ENCODE data around the gene PHF12.

Gene PHF12

GRCh38 chr17:28900986-28901726, 50.2 kb downstream of the PHF12 start:
- no peak for TF ChIP-seq CTCF (conservative IDR thresholded peaks at IDR 0.05)
- H3K27ac ChIP-seq, result peak overlapping the region; percentile 98

GRCh38 chr17:28899212-28899815, 52.0 kb downstream of the PHF12 start:
- no peak for TF ChIP-seq CTCF (conservative IDR thresholded peaks at IDR 0.05)
- no peak overlapping the region for H3K27ac ChIP-seq

GRCh38 chr17:28898527-28898955, 52.8 kb downstream of the PHF12 start:
- no peak for TF ChIP-seq CTCF (conservative IDR thresholded peaks at IDR 0.05)
- H3K27ac ChIP-seq, result peak overlapping the region; percentile 99

- H3K27ac ChIP-seq, result peak overlapping the region; percentile 99
- TF ChIP-seq CTCF (conservative IDR thresholded peaks at IDR 0.05), result 0 out of 2 replicates have a peak, but pooled peaks have one; percentile 16
Measured at GRCh38 chr17:28897769-28898526, 53.4 kb downstream of the PHF12 start.

- peak within 1 kb of the TSS; percentile 99 for H3K27ac ChIP-seq
- TF ChIP-seq CTCF (conservative IDR thresholded peaks at IDR 0.05), result peak; percentile 59
Measured at GRCh38 chr17:28896884-28897768, 54.2 kb downstream of the PHF12 start, which contains the start of gene FLOT2. Gene FLOT2 (minus strand): TSS chr17:28897733. CDS start chr17:28897574, 159 bp downstream.

GRCh38 chr17:28896491-28896883, 54.8 kb downstream of the PHF12 start:
- TF ChIP-seq CTCF (conservative IDR thresholded peaks at IDR 0.05), result no peak
- H3K27ac ChIP-seq, result peak overlapping the region; percentile 99

Measured in VCaP (cell line).